GM13977 (cell line): Measurements from ENCODE around the gene MMAB.

Experiments used
- DNase-seq: peaks from one replicate; pipeline ENCODE4 v3.0.0; 2012; ENCODE audit warnings: low spot score
- in situ Hi-C: fragments of 300-500 bp; cut with MboI; formaldehyde crosslinking; loops from one replicate; pipeline ENCODE4 v1.12.0; 2022; ENCODE audit warnings: low sequenced_read_pairs, low pct_unique_long_range_greater_than_20kb, mixed read lengths, inconsistent platforms; ENCODE audit not compliant: unreplicated experiment
- TF ChIP-seq, protein P1 (sequence below): IDR thresholded peaks from 2 replicates; pipeline ENCODE4 v1.5.1; 2012; ENCODE audit warnings: mild to moderate bottlenecking, control low read depth; ENCODE audit not compliant: insufficient read depth; ENCODE audit errors: extremely low read depth, missing control alignments

Gene MMAB

GRCh38 chr12:109566424-109566823, 6.9 kb downstream of the MMAB start:
- TF ChIP-seq, protein P1, sequence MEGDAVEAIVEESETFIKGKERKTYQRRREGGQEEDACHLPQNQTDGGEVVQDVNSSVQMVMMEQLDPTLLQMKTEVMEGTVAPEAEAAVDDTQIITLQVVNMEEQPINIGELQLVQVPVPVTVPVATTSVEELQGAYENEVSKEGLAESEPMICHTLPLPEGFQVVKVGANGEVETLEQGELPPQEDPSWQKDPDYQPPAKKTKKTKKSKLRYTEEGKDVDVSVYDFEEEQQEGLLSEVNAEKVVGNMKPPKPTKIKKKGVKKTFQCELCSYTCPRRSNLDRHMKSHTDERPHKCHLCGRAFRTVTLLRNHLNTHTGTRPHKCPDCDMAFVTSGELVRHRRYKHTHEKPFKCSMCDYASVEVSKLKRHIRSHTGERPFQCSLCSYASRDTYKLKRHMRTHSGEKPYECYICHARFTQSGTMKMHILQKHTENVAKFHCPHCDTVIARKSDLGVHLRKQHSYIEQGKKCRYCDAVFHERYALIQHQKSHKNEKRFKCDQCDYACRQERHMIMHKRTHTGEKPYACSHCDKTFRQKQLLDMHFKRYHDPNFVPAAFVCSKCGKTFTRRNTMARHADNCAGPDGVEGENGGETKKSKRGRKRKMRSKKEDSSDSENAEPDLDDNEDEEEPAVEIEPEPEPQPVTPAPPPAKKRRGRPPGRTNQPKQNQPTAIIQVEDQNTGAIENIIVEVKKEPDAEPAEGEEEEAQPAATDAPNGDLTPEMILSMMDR: no peak
- in situ Hi-C loops: no loop called here
- no peak for DNase-seq

DNA sequence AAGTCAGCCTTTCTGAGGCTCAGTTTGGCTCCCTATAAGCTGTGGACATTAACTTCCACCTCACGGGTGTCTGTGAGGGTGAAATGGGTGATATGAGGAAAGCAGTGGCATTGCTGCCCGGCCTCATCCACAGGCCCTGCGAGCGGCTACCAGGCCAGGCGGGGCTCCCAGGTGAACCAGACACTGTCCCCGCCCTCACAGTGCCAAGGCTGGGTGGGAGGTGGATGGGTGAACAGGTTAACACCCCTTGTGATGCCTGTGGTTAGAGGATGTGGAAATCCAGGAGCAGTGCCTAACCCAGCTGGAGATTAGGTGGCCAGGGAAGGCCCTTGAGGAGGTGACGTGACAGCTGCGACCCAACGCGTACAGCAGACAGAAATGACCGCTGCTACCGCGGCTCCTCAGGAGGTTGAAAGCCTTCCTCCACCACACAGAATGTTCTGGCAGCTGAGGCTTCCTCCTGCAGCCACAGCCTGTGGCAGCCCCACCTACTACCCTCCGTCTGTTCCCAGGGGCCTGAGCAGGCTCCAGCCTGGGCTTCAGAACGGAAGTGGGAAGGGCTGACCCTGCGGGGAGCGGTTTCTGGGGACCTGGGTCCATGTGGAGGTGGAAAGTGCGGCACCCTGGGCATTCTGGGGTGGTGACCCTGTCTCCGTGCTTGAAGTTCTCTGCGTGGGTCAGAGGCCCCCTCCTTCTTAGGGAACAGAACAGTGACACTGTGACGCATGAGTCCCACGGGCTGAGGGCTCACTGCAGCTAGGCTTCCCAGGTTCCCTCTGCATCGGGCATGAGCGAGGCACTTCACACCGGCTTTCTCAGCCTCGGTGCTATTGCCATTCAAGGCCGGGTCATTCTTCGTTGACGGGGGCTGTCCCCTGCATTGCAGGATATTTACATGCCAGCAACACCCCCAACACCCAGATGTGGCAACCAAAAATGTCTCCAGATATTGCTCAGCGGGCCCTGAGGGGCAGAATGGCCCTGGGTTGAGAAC, 9.7 kb downstream of the MMAB start:
- TF ChIP-seq, protein P1: no peak
- in situ Hi-C loops: no loop called here

GRCh38 chr12:109562871-109563270, 10.4 kb downstream of the MMAB start:
- DNase-seq: no peak
- TF ChIP-seq, protein P1: no peak
- in situ Hi-C loops: no loop called here

More for the DNA sequence above, 9.7 kb downstream of the MMAB start:
- no peak for DNase-seq

DNA sequence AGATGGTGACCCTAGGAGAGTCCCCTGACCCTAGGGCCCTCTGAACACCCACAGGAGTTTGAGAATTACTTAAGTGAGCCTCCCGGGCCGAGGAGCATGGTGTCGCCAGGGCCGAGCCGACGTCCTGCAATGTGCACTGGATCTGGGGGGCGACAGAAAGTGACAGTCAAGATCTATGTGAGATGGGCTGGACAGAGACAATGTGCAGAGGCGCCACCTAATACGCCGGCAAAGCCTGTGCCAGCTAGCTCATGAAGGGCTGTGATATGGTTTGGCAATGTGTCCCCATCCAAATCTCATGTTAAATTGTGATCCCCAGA, 11.6 kb downstream of the MMAB start:
- in situ Hi-C loops: no loop called here
- TF ChIP-seq, protein P1: no peak
- DNase-seq: no peak

DNA sequence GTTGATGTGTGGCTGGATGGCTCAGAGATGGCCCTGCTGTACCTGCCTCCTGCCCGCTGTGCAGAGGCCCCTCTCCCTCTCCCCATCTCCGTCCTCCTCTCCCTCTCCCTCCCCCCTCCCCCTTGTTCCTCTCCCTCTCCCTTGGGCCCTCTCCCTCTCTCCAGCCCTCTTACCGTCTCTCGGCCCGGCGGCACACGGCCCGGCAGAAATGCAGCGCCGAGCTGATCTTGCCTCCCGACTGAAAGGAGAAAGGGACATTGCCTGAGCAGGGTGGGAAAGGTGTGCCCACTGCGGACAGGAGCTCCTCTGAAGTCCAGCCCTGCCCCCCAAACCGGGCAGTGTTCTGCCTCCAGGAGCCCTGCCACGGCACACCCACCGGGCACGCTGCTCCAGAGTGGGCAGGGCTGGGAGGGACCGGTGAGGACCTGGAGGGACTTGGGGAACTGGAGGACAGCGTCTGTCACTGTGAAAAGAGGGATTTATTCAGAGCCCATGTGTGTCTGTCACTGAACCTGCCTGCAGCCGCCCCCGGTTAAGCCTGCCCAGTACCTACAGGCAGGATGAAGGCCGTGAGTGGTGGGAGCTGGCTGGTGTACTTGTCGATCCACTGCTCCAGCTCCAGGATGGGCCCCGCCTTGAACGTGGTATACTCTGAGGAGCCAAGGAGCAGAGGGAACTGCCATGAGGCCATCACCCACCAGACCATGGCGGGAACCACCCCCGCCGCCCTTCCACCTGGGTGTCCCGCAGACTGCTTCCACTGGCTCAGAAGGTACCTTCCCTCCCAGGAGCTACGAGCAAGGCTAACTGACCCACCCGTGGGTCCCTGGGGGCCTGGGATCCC, 12.2 kb downstream of the MMAB start:
- DNase-seq: no peak
- in situ Hi-C loops: no loop called here
- TF ChIP-seq, protein P1: no peak

DNA sequence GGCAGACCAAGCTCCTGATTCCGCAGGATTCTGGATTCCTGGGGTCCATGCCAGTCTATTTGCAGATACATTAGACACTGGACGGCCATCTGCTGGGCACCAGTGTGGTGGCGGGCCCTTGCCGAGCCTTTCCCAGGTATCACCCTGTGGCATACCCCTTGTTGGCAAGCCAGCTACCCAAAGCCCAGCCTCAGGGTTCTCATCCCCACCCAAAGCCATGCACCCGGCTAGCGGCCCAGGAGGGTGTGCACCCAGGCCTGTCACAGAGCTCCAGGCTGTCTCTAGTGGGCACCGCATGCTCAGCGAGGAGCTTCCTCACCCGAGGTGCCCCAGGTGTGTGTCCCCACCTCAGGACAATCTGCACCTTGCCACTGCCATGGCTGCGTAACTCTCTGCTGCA, 13.7 kb downstream of the MMAB start:
- TF ChIP-seq, protein P1: no peak
- no peak for DNase-seq
- in situ Hi-C loops: no loop called here
